Erythroblast (primary cell): Measurements from ENCODE around the gene SUN2.

Experiments used
- GATA1 ChIP-seq: IDR thresholded peaks from 2 replicates; pipeline ENCODE4 v1.6.1; 2011; ENCODE audit warnings: low read depth, mild to moderate bottlenecking, control low read depth, low read length, moderate library complexity
- POLR2A ChIP-seq: IDR thresholded peaks from 2 replicates; pipeline ENCODE4 v1.6.1; 2011; ENCODE audit warnings: mild to moderate bottlenecking, low read length

- TF ChIP-seq POLR2A (no peak), GATA1 (no peak)
Observed at GRCh38 chr22:38699784-38700183, 56.0 kb downstream of the SUN2 start.
